Amygdala (tissue), 56 donors: ENCODE measurements around the gene KISS1R.
"Not testable (repeated sequence)": the region's sequence is repeated elsewhere in the genome, so short reads cannot be mapped to it uniquely, and the experiment has no call there.

Experiments used
- DNase-seq, 56 donors: peaks; one replicate each; lab custom pipeline; 2025; lab: John Stamatoyannopoulos, UW

The KISS1R gene

GRCh38 chr19:948842-949496 is 31.8 kb downstream of the KISS1R start:
- no peak for DNase-seq

- no peak for DNase-seq
Measured at GRCh38 chr19:950352-951066, 33.4 kb downstream of the KISS1R start.

GRCh38 chr19:952049-952679 is 35.0 kb downstream of the KISS1R start:
- DNase-seq = no peak

- DNase-seq = no peak
Measured at GRCh38 chr19:952680-953444, 35.7 kb downstream of the KISS1R start.

- no peak for DNase-seq
Measured at GRCh38 chr19:953445-954271, 36.5 kb downstream of the KISS1R start.

GRCh38 chr19:954272-954671 is 37.1 kb downstream of the KISS1R start:
- DNase-seq = no peak

GRCh38 chr19:954672-955494 is 37.8 kb downstream of the KISS1R start:
- DNase-seq = no peak

GRCh38 chr19:955803-956765 is 39.0 kb downstream of the KISS1R start:
- DNase-seq = no peak

GRCh38 chr19:956766-957440 is 39.8 kb downstream of the KISS1R start:
- no peak for DNase-seq

GRCh38 chr19:957578-957977 is 40.4 kb downstream of the KISS1R start:
- not testable (repeated sequence) for DNase-seq

- DNase-seq = peak in 17 of 56 donors; percentile 2 to 61 (median 23)
Measured at GRCh38 chr19:958967-959855, 42.1 kb downstream of the KISS1R start.

GRCh38 chr19:960020-960419 is 42.9 kb downstream of the KISS1R start:
- DNase-seq = no peak

GRCh38 chr19:960601-960938 is 43.4 kb downstream of the KISS1R start:
- DNase-seq = no peak

- no peak for DNase-seq
Measured at GRCh38 chr19:961866-962620, 44.9 kb downstream of the KISS1R start.

- no peak for DNase-seq
Measured at GRCh38 chr19:962683-963400, 45.7 kb downstream of the KISS1R start.
